Cardiac septum (tissue), 1 donor: Measurements from ENCODE around the gene PTPN14. TPM values are rescaled to one million over a fixed set of nuclear protein-coding genes. Genes with fewer than 3 reads are reported as not detected.
"Not testable (repeated sequence)": the region's sequence is repeated elsewhere in the genome, so short reads cannot be mapped to it uniquely, and the experiment has no call there.

Experiments
- DNase-seq: peaks from one replicate; pipeline ENCODE4 v3.0.0-alpha.2; 2020; ENCODE audit warnings: low spot score
- intact Hi-C: fragments of 100-400 bp; cut with DNase I; formaldehyde crosslinking; loops from one replicate; pipeline ENCODE4 v1.14.0; 2022
- total RNA-seq: library from RNA; stranded (reverse); fragmentation: NEBNext Ultra II Directional; extraction: Animal tissue kit (Norgen Biotek cat#: 25700); gene quantifications from one replicate; pipeline ENCODE4 v1.2.1, GENCODE V29; 2021
- donor health status: DM: no; HTN: no; CAD: no.

The PTPN14 gene
- total RNA-seq, 1 donor from 2014 or later = 67.7 TPM

DNA sequence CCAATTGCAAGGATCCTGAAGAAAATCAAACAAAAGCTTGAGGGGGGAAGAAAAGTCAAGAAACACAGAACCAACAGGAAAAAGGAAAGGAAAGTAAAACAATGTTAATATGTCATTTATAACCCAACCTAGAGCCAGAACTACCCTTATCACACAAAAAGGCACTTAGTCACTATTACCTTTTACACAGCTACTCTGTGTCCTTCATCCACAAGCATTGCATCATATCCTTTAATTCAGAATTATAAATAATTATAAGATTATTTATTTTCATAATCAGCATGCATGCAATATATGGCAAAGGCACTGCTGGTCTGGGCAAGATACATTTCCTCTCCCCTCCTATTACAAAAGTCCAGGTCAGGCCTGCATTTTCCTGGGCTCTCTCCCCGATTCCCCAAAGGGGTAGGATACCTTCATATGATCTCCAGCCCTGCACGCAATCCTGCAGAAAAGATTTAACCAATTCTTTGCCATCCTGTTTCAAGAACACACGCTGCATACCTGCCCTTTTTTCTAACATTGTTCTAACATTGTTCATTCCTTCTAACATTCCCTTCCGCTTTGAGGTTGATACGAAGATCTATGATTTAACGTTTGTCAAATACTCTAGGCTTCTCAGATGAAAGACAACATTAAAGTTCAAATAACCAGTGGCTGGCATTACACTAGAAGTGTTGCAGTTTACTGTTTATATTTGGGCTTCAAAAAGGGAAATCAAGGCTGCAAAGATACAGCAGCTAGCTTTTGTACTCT, 4.3 kb downstream of the PTPN14 start:
- intact Hi-C loops = loop anchor here (5.0 kb wide), 1 partner anchor 45 kb away; no protein-coding TSS in a partner anchor
- no peak for DNase-seq

DNA sequence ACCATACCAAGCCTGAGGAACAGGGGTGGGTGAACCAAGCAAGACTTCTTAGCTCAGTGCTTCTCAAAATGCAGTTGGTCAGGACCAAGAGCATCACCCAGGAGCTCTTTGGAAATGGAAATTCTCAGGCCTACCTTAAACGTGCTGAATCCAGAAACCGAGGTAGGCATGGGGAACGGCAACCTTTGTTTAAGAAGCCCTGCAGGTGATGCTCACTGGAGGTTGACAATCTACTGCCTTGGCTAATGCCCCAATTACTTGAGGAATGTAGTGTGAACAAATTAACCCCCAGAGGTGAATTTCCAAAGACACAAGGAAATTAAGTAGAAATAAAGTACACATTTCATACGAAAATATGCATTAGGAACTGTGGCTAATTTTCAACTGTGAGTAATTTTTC, 5.3 kb downstream of the PTPN14 start:
- no peak for DNase-seq
- intact Hi-C loops = loop anchor here (5.0 kb wide), 1 partner anchor 44 kb away; no protein-coding TSS in a partner anchor

DNA sequence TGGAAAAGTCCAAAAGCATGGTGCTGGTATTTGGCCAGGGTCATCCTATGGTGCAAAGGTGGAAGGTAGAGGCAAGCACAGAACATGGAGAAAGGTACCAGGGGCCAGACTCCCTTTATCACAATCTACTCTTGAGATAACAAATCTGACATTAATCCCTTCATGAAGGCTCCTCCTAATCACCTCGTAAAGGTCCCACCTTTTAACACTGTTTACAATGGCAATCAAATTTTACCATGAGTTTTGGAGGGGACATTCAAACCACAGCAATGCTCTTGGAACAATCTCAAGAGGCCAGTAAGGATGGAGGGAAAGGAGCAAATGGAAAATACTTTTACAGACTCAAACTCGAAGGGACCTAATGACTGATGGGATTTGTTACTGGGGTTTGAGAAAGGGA, 6.1 kb downstream of the PTPN14 start:
- intact Hi-C loops = loop anchor here (5.0 kb wide), 1 partner anchor 43 kb away; no protein-coding TSS in a partner anchor
- DNase-seq = no peak

DNA sequence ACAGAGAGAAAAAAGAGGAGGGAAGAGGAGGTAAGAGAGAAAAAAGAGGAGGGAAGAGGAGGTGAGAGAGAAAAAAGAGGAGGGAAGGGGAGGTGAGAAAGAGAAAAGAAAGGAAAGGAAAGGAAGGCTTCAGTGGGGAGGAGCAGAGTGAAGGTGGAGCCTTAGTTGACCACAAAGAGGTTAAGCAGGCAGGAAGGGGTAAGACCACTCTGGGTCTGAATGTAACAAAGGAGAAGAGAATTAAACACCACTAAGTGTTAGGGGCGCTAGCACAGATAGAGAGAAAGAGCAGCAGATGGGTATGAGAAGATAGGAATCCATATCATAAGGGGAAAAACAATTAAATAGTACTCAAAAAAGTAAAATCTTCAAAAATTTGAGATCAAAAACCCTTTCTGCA, 6.6 kb downstream of the PTPN14 start:
- no peak for DNase-seq
- intact Hi-C loops = loop anchor here (5.0 kb wide), 1 partner anchor 42 kb away; no protein-coding TSS in a partner anchor

DNA sequence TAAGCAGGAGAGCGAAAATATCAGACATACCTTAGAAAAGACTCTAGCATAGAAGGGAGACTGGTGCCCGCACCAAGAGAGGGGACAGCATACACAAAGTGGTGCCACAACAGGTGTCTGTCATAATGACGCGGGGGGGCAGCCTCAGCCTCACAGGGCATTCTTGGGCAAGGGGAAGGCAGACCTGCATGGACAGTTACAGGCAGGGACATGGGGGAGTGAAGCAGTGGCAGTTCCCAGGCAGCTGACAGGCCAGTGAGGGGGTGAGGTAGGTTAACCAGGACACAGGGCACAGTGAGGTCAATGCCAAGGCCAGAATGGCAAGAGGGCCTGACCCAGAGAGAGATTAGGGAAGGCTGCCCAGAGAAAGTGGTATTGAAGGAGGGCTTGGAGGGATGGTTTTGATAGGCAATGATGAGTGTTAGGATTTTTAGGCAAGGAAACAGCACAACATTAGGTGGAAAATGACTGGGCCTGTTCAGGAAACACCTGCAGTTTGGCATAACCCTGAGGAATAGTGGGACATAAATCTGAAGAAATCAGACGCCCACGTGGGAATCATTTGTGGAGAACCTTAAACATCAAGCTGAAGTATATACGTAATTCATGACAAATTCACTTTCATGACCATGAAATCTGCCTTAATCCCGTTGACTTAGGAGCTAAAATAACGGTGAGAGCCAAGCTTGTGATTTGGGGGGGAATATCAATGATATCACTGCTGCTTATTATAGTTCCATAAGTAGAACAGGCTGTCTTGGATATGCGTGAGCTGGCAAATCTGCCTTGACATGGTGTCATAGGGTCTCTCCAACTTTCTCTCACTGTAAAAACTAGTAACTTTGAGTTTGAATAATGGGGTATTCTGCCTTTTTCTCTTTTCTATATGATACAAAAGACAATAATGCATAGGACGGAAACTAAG, 8.9 kb downstream of the PTPN14 start:
- no peak for DNase-seq
- intact Hi-C loops = no loop called here

DNA sequence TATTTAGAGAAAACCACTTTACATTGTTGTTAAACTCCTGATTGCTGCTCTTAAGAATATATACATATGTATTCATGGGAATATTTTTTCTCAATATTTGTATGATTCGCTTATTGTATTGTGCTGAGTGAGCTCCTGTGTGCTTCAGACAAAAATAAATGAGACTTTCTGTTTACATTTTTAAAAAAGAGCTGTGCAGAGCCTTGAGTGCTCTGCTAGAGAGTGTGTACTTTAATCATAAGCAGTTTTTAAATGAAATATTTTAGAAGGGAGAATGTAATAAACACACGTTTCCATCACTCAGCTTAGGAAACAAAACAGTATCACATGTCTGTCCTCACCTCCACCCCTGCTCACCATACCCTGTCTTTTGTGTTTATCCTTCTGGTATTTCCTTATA, 9.7 kb downstream of the PTPN14 start:
- intact Hi-C loops = no loop called here
- DNase-seq = no peak

DNA sequence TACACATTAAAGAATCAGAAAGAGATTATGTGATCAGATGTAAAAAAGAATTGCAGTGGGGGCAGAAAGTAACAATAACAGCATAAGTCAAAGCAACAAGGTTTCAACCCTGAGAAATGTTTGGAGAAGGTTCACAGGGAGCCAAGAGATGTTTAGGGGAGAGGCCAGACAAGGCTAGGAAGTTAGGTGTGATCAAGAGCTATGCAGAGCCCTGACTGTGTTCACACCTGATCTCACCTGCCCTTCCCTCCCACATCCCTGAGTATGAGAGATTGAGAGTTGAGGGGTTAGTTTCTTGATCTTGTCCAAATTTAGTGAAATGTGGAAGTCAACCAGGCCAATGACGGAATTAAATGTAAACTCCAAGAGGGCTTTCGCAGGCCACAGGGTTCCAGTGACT, 10.2 kb downstream of the PTPN14 start:
- intact Hi-C loops = no loop called here
- no peak for DNase-seq

DNA sequence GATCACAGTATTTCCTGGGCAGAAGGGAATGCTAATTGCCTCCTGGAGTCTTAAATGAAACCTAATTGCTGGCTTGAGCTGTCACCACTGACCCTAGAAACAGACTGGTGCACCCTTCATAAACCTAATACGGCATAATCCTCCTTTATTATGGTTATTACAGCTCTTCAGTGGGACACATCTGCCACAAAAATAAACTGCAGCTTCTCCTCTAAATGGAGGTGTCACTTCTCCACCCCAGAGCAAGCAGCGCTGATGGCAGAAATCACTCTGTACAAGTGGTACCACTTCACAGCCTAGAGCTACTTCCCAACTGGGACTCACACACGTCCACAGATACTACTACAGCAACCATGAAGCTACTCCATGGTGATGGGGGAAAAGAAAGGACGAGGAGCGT, 11.1 kb downstream of the PTPN14 start:
- intact Hi-C loops = no loop called here

DNA sequence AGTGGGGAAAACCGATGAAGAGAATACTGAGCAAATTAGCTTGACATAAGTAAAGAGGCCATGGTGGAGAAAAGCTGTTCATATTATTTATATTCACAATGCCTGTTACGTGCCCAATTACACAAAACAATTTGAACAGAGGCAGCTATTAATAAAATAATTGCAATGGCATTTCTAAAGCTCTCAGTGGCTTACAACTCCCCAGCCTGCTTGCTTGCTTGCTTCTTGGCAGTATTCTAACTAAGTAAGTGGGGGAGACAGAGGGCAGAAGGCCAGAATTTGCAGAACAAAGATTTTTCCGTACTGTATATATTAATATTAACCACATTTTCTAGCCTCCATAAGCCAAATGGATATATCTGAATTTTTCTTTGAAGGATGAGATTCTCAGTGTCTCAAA, 12.9 kb downstream of the PTPN14 start:
- intact Hi-C loops = no loop called here
- DNase-seq = no peak

More for the DNA sequence above, 11.1 kb downstream of the PTPN14 start:
- DNase-seq = no peak

DNA sequence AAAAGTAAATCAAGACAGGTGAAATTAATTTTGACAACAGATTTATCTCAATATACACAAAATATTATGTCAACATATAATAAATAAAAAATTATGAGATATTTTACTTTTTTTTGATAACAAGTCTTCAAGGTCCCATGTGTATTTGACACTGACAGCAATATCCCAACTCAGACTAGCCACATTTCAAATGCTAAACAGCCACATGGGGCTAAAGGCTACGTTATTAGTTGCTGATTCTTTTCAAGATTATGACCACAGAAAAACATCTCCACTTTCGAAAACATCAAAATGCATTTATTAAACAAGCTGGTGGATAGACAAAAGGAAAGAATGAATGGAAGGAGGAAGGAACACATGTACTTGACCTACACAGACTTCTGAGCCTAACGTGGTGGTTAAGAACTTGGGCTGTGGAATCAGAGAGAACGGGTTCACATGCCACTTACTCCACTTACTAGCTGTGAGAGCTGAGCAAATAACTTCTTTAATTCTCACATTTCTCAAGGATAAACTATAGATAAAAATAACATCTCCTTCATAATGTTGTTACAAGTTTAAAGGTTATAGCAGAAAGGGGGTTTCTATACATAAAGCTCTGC, 13.4 kb downstream of the PTPN14 start:
- intact Hi-C loops = no loop called here
- no peak for DNase-seq

DNA sequence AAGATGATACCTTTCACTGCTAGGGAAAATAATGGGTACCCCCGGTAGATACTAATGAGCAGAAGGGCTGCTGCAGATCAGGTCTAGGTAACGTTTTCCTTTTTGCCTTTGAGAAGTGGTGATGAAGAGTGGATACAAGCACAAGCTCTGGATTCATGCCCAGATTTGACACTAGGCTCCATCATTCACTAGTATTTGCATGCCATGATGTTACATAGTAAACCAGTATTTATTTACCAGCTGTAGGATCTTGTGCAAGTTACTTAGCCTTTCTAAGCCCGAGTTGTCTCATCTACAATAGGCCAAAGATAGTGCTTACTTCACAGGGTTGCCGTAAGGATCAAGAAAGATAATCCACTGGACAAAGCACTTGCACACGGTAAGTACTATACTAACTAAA, 14.2 kb downstream of the PTPN14 start:
- no peak for DNase-seq
- intact Hi-C loops = no loop called here

DNA sequence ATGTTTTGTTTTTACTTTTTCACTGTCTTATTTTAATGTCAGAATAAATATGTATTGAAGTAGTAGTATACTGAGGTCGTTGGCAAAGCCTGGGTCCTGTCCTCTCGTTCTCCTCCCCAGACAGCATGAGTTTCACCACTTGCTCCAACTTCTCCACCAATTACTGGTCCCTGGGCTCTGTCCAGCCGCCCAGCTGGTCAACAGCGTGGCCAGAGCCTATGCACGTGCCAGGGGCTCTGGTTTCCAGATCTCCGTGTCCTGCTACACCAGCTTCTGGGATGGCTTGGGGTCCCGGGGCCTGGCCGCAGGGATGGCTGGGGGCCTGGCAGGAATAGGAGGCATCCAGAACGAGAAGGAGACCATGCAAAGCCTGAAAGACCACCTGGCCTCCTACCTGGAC, 19.3 kb downstream of the PTPN14 start:
- no peak for DNase-seq
- intact Hi-C loops = no loop called here

DNA sequence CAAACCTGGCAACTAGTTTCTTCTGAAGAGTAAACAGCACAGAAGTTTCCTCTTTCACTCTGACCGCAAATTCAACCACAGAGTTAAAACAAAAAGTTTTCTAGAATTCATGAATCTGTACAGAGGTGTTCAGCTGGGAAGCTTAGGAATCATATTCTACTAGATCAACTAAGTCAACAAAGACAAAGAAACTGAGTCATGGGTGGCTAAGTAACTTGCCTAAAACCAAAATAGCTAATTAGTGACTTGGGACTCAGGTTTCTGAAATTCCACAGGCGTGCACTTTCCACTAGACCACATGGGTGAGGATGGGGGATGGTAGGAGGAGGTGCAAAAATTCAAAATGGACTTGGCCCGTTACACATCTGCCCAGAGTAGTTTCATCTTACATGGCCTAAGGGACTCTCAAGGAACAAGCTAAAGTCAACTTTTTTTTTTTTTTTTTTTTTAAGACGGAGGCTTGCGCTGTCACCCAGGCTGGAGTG, 25.8 kb downstream of the PTPN14 start:
- intact Hi-C loops = no loop called here
- DNase-seq = no peak

DNA sequence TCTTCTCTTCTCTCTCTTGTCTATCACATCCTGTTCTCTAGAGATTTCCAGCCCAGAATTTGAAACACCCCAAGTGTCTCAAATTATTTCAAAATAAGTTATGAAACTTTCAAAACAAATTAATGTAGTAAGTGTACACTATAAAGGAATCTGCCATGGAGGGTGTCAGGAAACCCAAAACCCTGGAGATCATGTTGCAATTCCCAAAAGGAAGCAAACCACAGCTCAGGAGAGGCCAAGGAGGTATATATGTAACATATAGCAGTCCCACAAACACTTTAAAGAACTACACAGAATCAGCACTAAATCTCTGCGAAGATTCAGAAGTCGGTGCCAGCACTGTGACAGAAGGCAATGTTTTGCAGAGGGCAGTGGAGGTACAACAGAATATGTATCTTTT, 26.6 kb downstream of the PTPN14 start:
- intact Hi-C loops = no loop called here
- no peak for DNase-seq

DNA sequence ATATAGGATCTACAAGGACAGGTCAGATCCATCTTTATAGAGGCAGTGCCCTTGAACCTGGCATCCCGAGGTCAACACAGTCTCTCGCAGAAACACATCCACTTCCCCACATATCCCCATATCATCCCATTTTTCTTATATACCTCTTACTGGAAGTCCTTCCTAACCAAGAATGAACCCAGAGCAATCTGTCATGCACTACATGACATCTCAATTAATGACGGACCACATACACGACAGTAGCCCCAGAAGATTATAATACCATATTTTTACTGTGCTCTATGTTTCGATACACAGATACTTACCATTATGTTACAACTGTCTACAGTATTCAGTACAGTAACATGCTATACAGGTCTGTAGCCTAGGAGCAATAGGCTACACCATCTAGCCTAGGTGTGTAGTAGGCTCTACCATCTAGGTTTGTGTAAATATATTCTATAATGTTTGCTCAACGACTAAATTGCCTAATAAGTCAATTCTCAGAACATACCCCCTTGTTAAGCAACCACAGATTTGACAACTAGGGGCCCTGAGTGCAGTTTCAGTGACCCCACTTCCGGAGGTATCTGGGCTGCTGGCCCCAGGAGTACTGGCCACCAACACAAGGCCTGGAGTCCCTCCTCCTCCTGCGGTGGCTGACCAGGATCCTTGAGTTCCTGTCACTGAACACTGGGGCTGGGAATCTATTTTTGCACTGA, 28.1 kb downstream of the PTPN14 start:
- intact Hi-C loops = no loop called here

DNA sequence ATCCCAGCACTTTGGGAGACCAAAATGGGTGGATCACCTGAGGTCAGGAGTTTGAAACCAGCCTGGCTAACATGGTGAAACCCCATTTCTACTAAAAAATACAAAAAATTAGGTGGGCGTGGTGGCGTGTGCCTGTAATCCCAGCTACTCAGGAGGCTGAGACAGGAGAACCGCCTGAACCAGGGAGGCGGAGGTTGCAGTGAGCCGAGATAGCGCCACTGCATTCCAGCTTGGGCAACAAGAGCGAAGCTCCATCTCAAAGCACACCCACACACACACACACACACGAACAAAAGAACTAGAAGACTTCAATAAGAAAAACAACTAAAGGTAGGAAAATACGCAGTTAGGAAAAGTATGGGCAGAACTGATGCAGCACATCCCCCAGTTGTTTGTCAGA, 29.9 kb downstream of the PTPN14 start:
- intact Hi-C loops, DNase-seq: not testable (repeated sequence)

More for the DNA sequence above, 28.1 kb downstream of the PTPN14 start:
- DNase-seq = no peak

DNA sequence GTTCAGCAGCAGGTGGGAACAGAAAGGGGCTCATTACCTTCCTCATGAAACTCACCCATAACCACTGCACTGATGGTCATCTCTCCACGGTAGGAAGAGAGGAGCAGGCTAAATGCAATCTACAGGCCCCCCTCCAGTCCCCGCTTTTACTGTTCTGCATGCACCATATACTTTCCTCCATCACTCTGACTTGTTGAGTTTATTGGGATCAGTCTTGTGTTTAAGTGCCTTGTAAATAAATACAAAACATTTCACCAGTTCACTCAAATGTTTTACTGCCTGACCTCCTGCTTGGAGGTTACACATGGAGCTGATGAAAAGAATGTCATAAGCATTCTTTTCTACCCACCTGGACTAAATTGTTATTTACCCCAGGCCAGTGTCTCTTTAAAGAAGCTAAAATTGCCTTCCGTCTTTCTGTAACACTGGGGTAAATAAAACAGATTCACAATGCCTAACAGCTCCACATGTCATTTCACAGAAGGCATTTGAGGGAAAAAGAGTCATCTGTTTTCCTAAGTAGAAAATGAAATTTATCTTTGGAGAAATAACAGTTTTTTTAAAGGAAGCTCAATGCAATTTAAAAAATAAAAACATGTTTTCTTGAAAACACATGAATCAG, 30.7 kb downstream of the PTPN14 start:
- intact Hi-C loops = no loop called here
- DNase-seq = no peak

DNA sequence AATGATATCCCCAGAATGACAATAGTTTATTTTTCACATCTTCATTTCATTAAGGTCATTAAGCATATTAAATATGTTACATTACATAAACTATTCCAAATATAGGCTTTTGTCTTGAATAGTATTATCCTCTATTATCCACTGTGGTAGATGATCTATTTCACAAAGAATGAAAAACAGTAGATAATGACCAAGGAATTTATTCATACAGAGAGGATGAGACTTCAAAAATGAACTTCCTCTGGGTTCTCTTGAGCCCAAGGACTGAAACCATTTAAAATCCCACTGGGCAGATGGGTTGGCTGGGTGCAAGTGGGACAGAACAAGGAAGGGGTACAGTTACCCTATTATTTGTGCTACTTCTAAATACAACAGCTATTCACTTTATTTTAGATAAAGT, 33.0 kb downstream of the PTPN14 start:
- intact Hi-C loops = no loop called here
- DNase-seq = no peak
